ENCODE results near the gene PIK3R1.
A peak's percentile ranks its signal among the peaks of the same experiment; 100 is the strongest.
"Not testable (repeated sequence)": the region's sequence is repeated elsewhere in the genome, so short reads cannot be mapped to it uniquely, and the experiment has no call there.

Gene PIK3R1

DNA sequence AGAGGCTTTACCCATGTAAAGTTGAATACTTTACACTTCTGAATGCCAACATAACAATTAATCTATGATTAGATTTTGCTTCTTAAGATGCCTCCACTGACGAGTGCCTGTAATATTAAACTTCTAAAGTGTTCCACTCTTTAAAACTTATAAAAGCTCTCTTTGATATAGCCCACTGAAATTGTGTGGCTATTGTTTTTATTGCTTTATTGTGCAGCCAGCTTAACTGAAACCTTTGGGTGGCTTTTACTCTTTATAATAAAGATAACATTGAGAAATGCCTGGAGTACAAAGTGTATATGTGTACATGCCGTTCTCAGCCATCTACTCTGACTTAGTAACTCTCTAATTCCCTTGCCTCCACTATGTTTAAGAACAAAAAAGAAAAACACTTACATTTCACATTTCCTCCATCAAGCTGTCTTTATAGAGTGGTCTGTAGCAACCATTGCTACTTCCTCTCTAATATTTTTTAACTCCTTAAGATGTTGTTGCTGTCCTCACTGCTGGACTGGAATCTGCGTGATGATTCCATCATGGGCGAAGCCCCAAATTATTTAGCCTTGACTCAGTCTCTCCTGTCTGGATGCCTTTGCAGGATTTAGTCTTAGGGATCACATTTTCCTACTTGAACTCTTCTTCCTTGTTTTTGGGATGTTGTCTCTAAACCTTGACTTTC lies 9.1 kb downstream of the PIK3R1 start:
- intact Hi-C loops (cut with DNase I) = no loop called here
- DNase-seq = no peak

DNA sequence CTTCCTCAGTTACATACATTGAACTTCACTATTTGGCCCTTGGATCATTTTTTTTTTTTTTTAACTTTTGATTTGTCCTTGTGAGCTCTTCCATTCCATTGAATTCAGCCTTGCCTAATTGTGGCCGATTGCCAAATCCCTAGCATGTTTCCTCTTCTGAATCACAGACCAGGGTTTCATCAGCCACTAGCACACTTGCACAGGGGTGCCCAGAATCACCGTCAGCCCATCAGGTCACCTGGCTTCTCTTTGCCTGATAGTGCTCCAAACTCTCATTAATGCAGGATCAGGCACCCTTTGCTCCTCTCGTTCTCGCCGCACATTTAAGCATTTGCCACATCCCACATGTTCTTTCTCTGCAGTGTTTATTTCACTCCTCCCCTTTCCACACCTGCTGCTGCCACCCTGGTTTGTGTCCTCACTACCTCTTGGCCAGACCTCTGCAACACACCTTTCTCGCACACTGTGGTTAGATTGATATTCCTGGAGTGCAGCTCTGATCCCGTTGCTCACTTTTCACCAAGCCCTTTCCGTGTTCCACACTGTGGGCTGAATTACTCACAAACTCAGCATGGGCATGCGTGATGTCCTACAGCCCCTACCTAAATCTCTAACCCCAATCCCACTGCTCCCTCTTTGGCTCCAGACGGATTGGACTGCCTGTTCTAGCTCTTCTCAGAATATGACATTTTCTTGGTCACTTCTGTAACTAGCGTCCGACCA lies 9.8 kb downstream of the PIK3R1 start:
- intact Hi-C loops (cut with DNase I) = no loop called here
- peak in 1 of 10 donors; percentile 49 for DNase-seq

- intact Hi-C loops (cut with DNase I) = no loop called here
- no peak for DNase-seq
These were observed 10.5 kb downstream of the PIK3R1 start for GRCh38 chr5:68225911-68226545.

DNA sequence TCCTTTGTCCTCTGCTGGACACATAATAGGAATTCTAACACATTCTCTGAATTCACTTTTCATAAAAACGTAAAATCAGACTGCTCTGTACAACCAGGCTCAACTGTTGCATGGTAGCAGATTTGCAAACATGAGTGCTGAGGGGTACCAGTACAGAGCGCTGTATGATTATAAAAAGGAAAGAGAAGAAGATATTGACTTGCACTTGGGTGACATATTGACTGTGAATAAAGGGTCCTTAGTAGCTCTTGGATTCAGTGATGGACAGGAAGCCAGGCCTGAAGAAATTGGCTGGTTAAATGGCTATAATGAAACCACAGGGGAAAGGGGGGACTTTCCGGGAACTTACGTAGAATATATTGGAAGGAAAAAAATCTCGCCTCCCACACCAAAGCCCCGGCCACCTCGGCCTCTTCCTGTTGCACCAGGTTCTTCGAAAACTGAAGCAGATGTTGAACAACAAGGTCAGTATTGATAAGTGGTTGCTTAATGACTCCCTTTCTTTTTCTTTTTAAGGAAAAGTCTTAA lies 11.1 kb downstream of the PIK3R1 start:
- no peak for DNase-seq
- intact Hi-C loops (cut with DNase I) = no loop called here

DNA sequence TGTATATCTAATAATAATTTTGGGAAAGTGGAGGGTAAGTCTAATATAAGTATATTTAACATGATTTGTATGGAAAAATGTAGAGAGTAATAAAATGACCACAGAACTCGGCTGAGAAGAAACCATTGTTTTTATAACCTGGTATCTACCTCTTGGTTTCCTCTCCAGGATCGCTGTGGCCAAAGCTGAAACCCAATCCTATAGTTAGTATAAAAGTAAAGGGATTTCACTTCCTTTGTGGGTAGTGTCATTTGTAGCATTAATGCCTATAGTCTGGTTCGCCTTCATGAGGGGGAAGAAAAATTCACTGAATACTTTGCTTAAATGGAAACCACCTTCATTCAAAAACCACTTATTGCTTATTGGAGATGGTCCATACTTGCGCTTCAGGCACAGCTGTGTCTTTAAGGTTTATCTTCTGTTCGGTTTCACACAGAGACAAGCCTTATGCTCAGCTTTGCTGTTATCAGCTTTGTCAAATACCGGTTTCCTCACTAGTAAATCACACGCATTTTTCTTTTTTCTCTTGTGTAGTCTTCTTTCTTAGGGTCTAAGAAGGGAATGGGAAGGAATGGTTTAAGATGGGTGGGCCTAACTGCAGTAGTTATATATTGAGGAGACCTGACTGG lies 12.1 kb downstream of the PIK3R1 start:
- intact Hi-C loops (cut with DNase I) = no loop called here

DNA sequence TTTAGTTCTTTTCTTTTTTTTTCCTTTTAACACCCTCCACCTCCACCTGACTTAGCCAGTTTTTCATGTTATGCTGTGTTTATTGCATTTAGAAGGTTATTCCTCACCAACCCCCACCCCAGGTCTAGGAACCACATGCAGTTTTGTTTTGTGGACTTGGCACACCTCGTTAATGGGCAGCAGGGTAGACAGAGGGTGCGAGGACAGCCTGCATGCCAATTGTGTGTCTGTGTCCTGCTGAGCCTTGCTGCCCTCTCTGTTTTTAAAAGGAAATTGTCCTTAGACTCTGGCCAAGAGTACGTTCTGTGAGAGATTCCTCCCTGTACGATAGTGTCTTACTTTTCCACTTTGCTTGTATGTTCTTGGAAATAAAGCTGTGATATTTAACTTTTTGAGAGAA lies 13.9 kb downstream of the PIK3R1 start:
- intact Hi-C loops (cut with DNase I) = no loop called here
- no peak for DNase-seq

More for the DNA sequence above, 12.1 kb downstream of the PIK3R1 start:
- DNase-seq = no peak

DNA sequence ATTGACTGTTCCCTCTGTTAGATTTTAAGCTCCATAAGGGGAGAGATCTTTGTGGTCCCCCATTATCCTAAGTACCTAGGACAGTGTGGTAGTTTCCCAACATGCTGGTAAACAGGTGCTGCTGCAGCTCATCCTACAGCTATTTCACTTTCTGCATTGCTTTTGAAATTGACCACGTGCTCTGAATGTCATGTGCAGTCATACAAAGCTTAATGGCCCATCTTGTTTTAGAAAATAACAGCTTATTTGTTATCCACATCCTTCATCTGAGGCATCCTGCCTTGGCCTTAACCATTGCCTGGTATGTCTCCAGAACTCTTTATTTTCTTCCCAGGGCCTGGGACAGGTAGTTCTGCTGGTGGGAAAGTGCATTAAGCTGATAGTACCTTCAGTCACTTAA lies 14.7 kb downstream of the PIK3R1 start:
- no peak for DNase-seq
- intact Hi-C loops (cut with DNase I) = no loop called here

DNA sequence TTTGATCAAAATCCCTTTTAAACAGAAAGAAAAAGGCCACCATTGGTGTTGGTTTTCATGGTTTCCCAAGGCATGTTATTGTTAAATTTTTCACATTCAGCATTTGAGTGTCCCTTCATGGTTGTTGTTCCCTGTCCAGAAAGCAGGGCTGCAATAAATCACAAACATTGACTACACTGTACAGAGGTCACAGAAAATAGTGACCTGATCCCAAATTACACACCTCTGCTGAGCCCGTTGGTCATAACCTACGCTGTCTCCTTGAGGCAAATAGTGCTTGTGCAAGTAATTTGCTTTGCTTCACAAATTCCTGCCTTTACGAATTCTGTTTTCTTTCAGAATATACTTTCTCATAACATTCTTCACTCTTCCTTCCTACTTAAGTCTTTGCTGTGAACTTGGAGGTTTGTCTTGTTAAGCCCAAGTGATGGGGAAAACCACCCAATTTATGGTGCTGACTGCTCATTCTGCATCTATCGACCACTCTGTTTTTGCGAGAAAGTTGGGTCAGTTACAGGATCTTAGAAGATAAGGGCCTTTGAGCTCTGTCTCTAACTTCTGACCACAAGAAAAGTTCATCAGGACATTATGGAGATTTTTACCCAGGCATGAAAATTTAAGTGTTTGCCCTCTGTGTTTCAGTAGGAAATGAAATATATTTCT lies 16.0 kb downstream of the PIK3R1 start:
- intact Hi-C loops (cut with DNase I) = no loop called here
- DNase-seq = no peak

DNA sequence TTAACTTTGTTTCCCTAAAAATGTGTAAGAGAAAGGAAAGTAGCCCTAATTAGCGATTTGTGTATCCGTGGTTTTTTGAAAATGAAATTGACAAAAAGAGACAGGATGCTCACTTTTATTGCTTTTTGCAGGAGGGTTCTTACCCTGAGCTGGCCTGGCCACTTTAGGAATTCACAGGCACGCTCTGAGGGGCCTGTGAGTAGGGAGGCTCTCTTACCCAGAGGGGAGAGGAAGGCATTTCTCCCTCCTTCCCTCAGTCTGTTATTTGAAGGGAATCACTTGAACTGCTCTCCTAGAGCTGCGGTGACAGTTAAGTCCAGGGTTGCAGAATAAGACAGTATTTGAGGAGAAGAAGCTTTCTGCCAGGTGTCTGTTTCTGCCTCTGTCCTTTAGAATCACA lies 16.7 kb downstream of the PIK3R1 start:
- intact Hi-C loops (cut with DNase I) = no loop called here

GRCh38 chr5:68233075-68233474 lies 17.5 kb downstream of the PIK3R1 start:
- intact Hi-C loops (cut with DNase I) = no loop called here
- no peak for DNase-seq

More for the DNA sequence above, 16.7 kb downstream of the PIK3R1 start:
- no peak for DNase-seq

- intact Hi-C loops (cut with DNase I) = not testable (repeated sequence)
These were observed 19.7 kb downstream of the PIK3R1 start for GRCh38 chr5:68235229-68235628.

GRCh38 chr5:68237715-68238114 lies 22.2 kb downstream of the PIK3R1 start:
- intact Hi-C loops (cut with DNase I) = no loop called here
- DNase-seq = no peak

More at GRCh38 chr5:68235229-68235628, 19.7 kb downstream of the PIK3R1 start:
- not testable (repeated sequence) for DNase-seq

DNA sequence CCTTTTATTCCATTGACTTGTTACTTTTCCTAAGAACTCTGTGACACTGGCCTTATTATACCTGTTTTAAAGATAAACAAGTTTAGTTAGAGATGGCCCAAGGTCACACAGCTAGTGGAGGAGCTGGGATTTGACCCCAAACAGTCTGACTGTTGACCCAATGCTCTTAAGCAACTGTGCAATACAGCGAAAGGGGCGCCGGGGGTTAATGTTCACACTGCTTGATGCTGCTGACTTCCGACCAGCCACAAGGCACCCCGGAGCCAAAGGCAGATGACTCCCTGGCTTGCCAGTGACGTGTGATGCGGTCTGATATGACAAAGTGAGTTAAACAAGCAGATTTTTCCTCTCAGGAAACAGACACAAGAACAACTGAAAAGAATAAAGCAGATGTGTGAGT lies 23.9 kb downstream of the PIK3R1 start:
- intact Hi-C loops (cut with DNase I) = no loop called here
- DNase-seq = peak in 7 of 10 donors; percentile 27 to 87 (median 53)

- intact Hi-C loops (cut with DNase I) = no loop called here
- no peak for DNase-seq
These were observed 24.6 kb downstream of the PIK3R1 start for GRCh38 chr5:68240202-68240601.

GRCh38 chr5:68240771-68241170 lies 25.2 kb downstream of the PIK3R1 start:
- intact Hi-C loops (cut with DNase I) = no loop called here
- DNase-seq = no peak

GRCh38 chr5:68242743-68243142 lies 27.2 kb downstream of the PIK3R1 start:
- intact Hi-C loops (cut with DNase I) = no loop called here
- DNase-seq = no peak

- intact Hi-C loops (cut with DNase I) = no loop called here
- no peak for DNase-seq
These were observed 27.7 kb downstream of the PIK3R1 start for GRCh38 chr5:68243251-68243650.

DNA sequence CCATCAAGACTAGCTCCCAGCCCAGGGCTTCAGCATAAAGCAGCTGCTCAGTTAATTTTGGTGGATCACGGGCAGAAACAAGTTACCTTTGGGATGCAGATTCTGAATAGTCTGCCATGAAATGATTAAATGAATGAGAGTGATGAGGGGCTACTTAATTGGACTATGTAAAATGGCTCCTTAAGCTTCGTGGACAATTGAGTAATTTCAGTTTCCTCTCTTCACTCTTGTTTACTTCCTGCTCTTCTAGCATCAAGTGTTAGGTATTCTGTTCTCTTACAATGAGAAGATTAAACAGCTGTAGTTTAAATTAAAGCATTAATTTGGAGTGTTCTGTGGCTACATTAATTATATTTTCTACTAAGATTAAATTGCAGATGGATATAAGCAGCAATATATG lies 28.1 kb downstream of the PIK3R1 start:
- intact Hi-C loops (cut with DNase I) = no loop called here
- DNase-seq = no peak

DNA sequence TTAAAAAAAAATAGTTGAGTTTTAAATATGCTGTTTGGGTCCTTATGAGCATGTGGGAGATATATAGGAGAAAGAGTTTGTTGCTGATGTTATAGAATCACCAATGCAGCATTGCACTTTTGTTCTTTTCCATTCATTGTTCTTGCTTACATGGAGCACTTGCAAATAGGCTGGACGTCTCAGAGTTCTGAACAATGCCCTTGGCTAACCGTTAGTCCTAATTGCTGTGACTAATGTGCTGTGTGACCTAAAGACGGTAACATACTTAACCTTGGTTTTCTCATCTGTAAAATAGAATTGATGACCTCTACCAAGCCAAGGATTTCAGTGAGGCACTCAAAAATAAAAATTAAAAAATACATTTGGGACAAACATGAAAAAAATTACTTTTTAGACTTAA lies 29.8 kb downstream of the PIK3R1 start:
- intact Hi-C loops (cut with DNase I) = no loop called here
- no peak for DNase-seq

DNA sequence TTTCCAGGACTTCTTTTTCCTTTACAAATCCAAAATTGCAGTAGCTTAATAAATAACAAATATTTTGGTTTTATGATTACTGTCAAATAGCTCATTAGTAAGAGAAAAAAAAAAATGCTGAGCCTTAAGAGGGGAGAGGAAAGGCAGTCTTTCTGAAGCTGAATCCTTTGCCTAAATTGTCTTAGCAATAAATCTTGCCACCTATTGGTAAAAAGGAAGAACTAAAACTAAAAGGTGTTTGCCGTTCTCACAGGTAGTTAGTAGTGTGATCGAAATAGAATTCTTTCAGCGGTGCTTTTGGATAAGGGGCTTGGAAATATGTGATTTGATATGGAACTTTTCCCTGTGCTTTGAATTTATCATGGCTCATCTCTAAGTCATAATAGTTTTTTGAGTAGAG lies 31.2 kb downstream of the PIK3R1 start:
- no peak for DNase-seq
- intact Hi-C loops (cut with DNase I) = no loop called here
